Measurements from ENCODE around the gene TMBIM4. TPM values are rescaled to one million over a fixed set of nuclear protein-coding genes. Genes with fewer than 3 reads are reported as not detected.

Gene TMBIM4
- total RNA-seq, 1 donor = 175 TPM

- no peak for DNase-seq (ENCODE audit: low read depth)
- no peak overlapping the region for H3K4me3 ChIP-seq (ENCODE audit: low read depth, low read length)
- TF ChIP-seq CTCF (IDR thresholded peaks at IDR 0.05; ENCODE audit: insufficient read depth, low read depth, low read length) = no peak
These were observed 3.2 kb downstream of the TMBIM4 start for GRCh38 chr12:66166561-66166960.

GRCh38 chr12:66165141-66165540, 4.7 kb downstream of the TMBIM4 start:
- DNase-seq (ENCODE audit: low read depth) = no peak
- H3K4me3 ChIP-seq (ENCODE audit: low read depth, low read length) = no peak overlapping the region
- TF ChIP-seq CTCF (IDR thresholded peaks at IDR 0.05; ENCODE audit: insufficient read depth, low read depth, low read length) = no peak

GRCh38 chr12:66164349-66164821, 5.4 kb downstream of the TMBIM4 start:
- no peak for TF ChIP-seq CTCF (IDR thresholded peaks at IDR 0.05; ENCODE audit: insufficient read depth, low read depth, low read length)
- peak; percentile 45 for DNase-seq (ENCODE audit: low read depth)
- H3K4me3 ChIP-seq (ENCODE audit: low read depth, low read length) = no peak overlapping the region

GRCh38 chr12:66163289-66163688, 6.5 kb downstream of the TMBIM4 start:
- no peak for TF ChIP-seq CTCF (IDR thresholded peaks at IDR 0.05; ENCODE audit: insufficient read depth, low read depth, low read length)
- no peak overlapping the region for H3K4me3 ChIP-seq (ENCODE audit: low read depth, low read length)
- DNase-seq (ENCODE audit: low read depth) = no peak

- no peak for DNase-seq (ENCODE audit: low read depth)
- no peak overlapping the region for H3K4me3 ChIP-seq (ENCODE audit: low read depth, low read length)
- no peak for TF ChIP-seq CTCF (IDR thresholded peaks at IDR 0.05; ENCODE audit: insufficient read depth, low read depth, low read length)
These were observed 7.1 kb downstream of the TMBIM4 start for GRCh38 chr12:66162701-66163100.

GRCh38 chr12:66160704-66161103, 9.1 kb downstream of the TMBIM4 start:
- no peak overlapping the region for H3K4me3 ChIP-seq (ENCODE audit: low read depth, low read length)
- DNase-seq (ENCODE audit: low read depth) = no peak
- no peak for TF ChIP-seq CTCF (IDR thresholded peaks at IDR 0.05; ENCODE audit: insufficient read depth, low read depth, low read length)

- no peak overlapping the region for H3K4me3 ChIP-seq (ENCODE audit: low read depth, low read length)
- DNase-seq (ENCODE audit: low read depth) = no peak
- no peak for TF ChIP-seq CTCF (IDR thresholded peaks at IDR 0.05; ENCODE audit: insufficient read depth, low read depth, low read length)
These were observed 10.7 kb downstream of the TMBIM4 start for GRCh38 chr12:66159123-66159522.
